ENCODE measurements around the gene ODAM.

DNA sequence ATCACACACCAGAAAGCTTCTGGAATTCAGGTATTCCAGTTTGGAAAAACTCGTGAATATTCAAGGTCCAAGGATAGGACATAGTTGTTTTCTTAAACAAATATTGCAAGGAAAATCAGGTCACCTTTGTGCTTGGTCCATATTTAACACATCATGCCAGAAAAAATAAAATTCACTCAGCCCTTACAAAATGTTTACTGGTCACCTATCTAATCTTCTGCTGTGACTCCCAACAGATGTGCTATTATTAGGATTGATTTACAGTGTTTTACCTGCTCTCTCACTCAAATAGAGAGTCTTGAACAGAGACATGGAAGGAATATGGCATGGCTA, 56.4 kb downstream of the ODAM start:
- TF ChIP-seq, protein P1, sequence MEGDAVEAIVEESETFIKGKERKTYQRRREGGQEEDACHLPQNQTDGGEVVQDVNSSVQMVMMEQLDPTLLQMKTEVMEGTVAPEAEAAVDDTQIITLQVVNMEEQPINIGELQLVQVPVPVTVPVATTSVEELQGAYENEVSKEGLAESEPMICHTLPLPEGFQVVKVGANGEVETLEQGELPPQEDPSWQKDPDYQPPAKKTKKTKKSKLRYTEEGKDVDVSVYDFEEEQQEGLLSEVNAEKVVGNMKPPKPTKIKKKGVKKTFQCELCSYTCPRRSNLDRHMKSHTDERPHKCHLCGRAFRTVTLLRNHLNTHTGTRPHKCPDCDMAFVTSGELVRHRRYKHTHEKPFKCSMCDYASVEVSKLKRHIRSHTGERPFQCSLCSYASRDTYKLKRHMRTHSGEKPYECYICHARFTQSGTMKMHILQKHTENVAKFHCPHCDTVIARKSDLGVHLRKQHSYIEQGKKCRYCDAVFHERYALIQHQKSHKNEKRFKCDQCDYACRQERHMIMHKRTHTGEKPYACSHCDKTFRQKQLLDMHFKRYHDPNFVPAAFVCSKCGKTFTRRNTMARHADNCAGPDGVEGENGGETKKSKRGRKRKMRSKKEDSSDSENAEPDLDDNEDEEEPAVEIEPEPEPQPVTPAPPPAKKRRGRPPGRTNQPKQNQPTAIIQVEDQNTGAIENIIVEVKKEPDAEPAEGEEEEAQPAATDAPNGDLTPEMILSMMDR (IDR thresholded peaks at IDR 0.05) = no peak
- no peak for TF ChIP-seq POLR2A (IDR thresholded peaks at IDR 0.05)

Measured in body of pancreas (tissue), 4 donors.